GM19395 (cell line): Measurements from ENCODE around the gene ERG.

Experiments
- ATAC-seq: cut with Tn5 transposase; IDR thresholded peaks from one replicate; pipeline ENCODE4 v1.9.1; 2021; ENCODE audit warnings: mild to moderate bottlenecking, moderate library complexity; ENCODE audit not compliant: unreplicated experiment

Gene ERG

DNA sequence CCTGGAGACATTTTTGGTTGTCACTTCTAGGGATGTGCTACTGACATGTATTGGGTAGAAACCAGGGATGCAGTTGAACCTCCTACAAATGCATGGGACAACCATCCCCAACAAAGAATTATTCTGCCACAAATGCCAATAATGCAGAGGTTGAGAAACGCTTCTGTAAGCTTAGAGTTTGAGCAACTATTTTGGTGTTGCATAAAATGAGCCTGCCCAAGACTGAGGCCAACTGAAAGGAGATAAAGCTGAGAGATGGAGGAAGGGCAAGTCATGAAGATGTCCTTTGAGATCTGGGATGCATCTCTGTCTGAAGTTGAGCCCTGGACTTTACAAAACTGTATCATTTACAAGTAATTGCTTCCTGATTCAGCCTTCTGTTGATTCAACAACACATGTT is 134.6 kb downstream of the ERG start:
- no peak for ATAC-seq

DNA sequence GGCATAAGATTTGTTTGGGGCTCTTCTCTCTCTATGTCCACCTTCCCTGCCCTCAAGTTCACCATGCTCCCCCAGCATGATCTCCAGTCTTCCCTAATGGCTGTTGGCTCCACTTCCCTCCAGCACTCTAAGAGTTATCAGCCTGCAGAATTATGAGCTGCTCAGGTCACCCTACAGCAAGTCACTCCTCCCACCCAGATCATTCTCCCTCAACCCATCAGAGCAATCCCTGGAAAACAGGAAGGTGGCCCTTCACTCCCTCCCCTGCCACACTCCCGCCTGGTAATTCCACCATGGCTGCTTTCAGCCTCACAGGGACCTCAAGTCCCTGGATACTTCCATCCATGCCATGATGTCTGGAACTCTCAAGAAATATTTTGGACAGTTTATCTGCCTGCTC is 137.0 kb downstream of the ERG start:
- no peak for ATAC-seq

GRCh38 chr21:38359835-38360234 is 138.4 kb downstream of the ERG start:
- no peak for ATAC-seq

DNA sequence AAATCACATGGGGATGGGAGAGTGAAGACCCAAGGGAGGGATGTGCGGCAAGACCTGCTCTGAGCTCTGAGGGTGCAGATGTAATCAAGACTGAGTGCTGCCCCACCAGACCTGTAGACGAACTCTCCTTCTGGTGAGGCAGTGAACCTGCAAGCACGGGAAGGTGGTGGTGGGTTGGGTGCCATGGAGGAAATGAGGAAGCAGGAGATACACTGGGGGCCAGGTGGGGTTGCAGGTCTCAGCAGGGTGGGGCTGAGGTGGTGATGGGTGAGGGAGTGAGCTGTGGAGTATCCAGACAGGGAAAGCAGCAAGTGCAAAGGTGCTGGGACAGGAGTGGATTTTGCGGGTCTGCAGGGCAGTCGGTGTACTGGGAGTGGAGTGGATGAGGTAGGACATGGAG is 139.2 kb downstream of the ERG start:
- ATAC-seq, result no peak

GRCh38 chr21:38358666-38359065 is 139.6 kb downstream of the ERG start:
- no peak for ATAC-seq

- no peak for ATAC-seq
Measured at GRCh38 chr21:38358098-38358497, 140.2 kb downstream of the ERG start.

- ATAC-seq, result no peak
Measured at GRCh38 chr21:38356883-38357625, 141.2 kb downstream of the ERG start.

- no peak for ATAC-seq
Measured at GRCh38 chr21:38355992-38356781, 142.1 kb downstream of the ERG start.

DNA sequence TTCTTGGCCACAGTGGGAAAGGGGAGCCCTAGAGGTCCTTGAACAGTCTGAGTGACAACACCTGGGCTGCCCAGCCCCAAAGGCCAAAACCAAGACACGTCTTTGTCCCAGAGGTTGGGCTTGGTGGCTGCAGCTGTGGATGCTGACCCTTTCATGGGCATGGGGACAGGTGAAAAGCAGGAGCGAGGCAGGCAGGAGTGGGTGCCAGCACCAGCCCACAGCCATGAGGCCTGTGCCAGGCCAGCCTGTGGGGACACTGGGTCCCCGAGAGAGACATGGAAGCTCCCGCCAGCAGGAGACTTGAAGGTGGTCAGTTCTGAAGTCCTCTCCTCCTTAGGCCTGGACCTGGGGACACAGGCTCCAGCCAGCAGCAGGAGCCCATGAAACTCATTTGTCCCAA is 142.9 kb downstream of the ERG start:
- no peak for ATAC-seq

DNA sequence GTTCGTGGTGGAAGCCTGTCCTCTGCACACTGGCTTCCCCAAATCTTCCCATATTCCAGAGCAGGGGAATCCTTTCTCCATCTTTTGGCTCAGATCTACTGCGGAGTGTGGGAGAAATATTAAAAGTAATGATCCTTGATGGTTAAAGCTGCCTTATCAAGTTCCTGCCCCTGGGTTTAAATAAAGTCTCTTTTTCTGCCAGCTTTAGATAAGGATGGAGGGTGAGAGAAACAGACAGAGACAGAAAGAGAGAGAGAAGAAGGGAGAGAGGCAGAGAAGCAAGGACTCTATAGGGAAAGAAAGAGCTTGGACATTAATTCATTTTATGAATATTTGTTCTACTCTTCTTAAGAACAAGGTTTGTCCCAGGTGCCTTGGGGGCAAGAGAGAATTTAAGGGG is 143.5 kb downstream of the ERG start:
- ATAC-seq, result no peak

GRCh38 chr21:38354231-38354630 is 144.0 kb downstream of the ERG start:
- ATAC-seq, result no peak

GRCh38 chr21:38352536-38353219 is 145.6 kb downstream of the ERG start:
- ATAC-seq, result no peak

DNA sequence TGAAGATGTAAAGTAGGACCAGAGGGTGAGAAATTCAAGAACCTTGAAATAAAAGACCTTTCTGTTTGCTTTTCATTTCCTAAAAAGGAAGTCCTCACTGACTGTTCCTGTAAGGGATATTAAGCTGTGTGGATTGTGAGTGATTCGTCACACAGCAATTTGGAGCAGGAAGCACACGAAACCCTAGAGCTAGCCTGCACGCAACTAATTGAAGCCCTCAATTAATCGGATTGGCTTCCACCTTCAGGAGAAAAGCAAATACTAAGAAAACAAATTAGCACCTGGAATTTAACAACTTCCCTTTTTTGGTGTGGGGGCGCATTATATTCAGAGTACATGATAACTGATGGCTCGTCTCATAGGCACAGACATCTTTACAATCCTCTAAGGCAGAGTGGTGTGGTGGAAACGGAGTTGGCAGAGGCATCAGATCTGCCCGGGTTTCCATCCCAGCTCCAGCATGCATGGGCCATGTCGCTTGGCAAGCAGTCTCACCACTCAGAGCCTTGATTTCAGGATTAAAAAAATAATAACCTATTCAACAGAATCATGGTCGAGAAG is 146.2 kb downstream of the ERG start:
- ATAC-seq, result no peak

DNA sequence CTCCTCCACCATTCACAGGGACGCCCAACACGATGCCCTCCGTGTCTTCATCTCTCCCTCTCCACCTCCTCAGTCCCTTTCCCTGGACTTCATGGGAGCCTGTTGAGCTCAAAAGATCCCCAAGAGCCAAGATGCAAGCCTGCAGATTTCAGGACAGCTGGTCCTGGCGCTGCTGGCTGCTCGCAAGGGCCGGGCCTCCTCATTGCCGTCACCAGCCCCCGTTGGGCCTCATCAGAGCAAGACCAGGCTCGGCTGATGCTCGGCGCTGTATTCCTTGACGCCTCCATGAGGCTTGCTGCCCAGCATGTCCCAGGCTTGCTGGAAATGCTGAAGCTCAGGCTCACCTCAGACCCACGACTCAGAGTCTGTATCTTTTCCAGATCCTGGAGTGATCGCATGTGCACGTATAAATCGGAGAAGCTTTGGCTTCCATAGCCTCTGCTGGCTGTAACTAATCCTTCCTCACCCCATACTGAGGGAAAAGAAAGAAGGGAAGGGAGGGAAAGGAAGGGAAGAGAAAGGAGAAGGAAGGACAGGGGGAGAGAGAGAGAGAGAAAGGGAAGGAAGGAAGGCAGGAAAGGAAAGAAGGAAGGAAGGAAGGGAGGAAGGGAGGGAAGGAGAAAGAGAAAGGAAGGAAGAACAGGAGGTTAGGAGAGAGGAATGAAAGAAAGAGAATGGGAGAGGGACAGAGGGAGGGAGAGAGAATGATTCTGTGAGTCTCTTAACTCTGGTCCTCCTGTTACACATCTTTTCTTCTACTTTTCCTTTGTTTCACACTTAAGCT is 146.9 kb downstream of the ERG start:
- ATAC-seq, result no peak

GRCh38 chr21:38350684-38351083 is 147.6 kb downstream of the ERG start:
- ATAC-seq, result no peak

- no peak for ATAC-seq
Measured at GRCh38 chr21:38349977-38350376, 148.3 kb downstream of the ERG start.

- ATAC-seq, result no peak
Measured at GRCh38 chr21:38349111-38349746, 149.0 kb downstream of the ERG start.

GRCh38 chr21:38346286-38346685 is 152.0 kb downstream of the ERG start:
- ATAC-seq, result no peak

GRCh38 chr21:38343691-38344090 is 154.6 kb downstream of the ERG start:
- no peak for ATAC-seq

- no peak for ATAC-seq
Measured at GRCh38 chr21:38342739-38343138, 155.5 kb downstream of the ERG start.
